HG02571 (cell line): ENCODE measurements around the gene B3GALNT1.

Experiments
- ATAC-seq: cut with Tn5 transposase; IDR thresholded peaks from one replicate; pipeline ENCODE4 v1.9.1; 2021; ENCODE audit warnings: mild to moderate bottlenecking, moderate library complexity; ENCODE audit not compliant: unreplicated experiment

B3GALNT1 gene

DNA sequence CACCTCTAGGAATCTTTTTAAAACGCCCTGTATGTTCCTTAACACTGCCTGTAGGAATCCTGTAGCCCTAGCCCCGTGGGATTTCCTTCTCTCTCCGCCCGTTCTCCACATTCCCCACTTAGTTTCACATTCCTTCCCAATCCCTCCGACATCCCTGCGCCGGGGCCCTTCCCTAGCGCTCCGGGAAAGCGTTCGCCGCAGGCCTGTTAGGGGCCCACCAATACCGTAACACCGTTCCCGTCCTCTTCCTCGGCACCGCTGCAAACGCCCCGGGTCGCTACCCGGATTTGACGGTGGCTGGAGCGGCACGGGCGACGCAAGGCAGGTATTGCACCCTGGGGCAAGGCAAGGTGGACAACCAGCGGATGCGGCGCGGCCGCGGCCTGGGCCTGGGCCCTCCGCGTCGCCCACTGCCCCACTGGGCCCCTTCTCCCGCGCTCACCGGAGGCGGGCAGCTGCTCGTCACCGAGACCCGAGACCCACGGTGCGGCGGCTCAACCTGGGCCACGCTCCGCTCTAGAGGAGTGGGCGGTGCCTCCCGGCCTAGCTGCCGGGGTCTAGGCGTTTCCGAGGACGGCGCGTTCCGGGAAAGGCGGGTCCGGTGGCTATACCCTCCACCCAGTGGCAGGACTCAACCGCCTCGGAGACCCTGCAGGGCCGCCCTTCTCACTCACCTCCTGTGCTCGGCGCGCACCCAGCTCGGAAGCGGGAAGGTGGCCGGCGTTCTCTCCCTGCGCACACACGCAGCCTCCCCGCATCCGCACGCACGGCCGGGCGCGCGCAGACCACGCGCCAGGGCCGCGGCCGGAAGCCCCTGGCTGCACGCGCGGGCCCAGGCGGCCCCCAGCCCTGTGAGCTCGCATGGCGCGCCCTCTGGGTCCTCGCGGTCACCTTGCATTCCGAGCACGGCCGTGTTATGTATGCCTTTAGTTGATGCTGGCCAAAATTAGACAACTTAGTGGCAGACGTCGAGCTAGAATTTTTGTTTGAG lies at the start of gene B3GALNT1:
TSS of gene B3GALNT1 (minus strand) at position 789 of the 991 bp plus-strand sequence. CDS start 18,595 bp downstream, outside the sequence.
- ATAC-seq, result peak; percentile 72

DNA sequence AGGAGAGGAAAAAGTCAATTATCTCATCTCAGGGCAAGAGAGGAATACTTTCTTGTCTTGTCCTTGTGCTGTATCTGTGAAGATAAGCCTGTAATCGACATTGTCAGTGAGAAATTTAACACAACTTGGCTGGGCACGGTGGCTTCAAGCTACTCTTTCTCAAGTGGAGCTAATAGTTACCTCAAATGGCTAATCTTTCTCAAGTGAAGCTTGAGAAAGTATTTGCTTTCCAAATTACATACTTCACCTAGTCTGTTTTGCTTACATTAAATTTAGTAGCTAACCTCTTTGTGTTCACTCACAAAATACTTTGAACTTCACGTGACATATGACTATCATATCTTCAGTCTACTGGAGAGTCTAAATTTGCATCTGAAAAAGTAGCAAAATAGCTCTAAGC lies 48.3 kb upstream of the B3GALNT1 start:
- ATAC-seq, result no peak

DNA sequence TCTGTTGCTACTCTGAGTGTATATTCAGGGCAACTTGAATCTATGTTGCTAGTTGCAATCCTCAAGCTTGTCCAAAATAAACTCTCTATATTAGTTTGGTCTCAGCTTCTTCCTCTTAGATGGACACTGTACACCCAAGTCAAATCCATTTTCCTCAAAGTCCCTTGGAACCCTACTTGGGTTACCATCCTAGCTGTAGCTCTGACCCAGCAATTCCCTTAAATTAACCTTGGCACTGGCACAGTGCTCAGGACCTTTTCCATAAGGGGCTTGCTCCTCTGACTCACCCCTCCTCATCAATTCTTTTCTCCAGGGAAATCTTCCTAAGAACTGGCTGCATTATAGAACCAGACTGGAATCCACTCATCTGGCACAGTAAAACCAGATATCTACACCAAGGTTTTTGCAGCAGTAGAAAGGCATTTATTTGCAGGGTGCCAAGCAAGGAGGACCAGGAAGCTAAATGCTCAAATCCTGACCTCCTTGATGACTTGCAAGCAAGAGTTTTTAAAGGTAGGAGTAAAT lies 44.9 kb upstream of the B3GALNT1 start:
- no peak for ATAC-seq

- no peak for ATAC-seq
Measured at GRCh38 chr3:161149529-161149928, 44.4 kb upstream of the B3GALNT1 start.

- no peak for ATAC-seq
Measured at GRCh38 chr3:161148832-161149475, 43.8 kb upstream of the B3GALNT1 start.

DNA sequence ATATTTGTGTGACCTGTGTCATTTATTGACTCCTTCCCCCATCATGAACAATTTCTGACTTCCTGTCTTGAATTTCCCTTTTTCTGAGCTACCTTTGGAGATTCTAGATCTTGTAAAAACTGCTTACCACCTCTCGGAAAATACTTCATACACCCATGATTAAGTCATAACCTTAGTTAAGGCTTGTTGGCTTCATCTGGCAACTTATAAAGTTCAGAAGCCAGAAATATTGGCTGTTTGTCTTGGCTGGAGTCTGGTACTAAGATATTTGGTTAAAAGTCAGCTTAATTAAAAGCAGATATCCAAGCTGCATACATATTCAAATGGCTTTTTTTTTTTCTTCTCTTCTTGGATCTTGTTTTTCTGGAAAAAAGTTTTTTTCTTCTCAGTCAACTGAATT lies 37.3 kb upstream of the B3GALNT1 start:
- no peak for ATAC-seq

- ATAC-seq, result no peak
Measured at GRCh38 chr3:161139686-161140085, 34.5 kb upstream of the B3GALNT1 start.

DNA sequence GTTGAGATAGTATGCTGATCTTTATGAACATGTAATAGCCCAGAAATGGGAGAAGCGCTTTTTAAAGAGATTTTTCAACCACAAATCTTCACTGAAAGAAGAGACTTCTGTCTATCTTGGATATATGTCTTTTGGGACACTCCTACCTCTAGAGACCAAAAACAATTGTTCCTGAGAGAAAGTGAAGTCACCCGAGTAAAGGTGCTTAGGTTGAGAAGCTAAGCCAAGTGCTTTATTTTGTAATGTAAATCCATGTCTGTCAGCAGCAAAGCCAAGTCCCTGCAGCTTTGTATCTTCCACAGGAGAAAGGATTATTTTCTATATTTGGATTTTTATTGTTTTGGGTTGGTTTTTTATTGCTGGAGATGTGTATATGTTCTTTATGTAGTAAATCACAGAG lies 32.1 kb upstream of the B3GALNT1 start:
- no peak for ATAC-seq

DNA sequence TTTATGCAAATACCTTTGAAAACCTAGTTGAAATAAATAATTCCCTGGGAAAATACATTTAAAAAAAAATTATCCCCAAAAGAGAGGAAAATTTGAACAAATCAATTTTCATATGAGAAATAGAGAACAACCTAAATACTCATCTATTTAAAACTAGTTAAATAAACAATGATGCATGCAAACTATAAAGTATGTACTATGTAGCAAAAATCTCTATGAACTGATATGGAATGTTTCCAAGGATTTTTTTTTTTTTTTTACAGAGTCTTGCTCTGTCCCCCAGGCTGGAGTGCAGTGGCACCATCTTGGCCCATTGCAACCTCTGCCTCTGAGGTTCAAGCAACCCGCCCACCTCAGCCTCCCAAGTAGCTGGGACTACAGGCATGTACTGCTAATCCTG lies 27.2 kb upstream of the B3GALNT1 start:
- ATAC-seq, result no peak

DNA sequence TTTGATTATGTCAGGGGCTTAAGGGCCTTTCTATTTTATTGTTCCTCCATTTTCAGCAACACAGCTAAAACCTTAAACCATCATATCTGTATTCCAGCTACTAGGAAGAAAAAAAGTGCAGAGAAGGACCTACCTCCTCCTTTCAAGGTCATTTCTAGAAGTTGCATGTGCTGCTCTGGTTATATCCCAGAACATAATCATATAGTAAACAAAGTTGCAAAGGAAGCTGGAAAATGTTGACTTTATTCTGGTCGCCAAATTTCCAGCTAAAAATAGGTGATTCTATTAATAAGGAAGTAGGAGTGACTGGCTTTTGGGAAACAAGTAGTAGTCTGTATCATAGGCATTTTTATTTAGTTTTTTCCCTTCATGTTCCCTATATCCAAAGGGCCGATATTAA lies 21.3 kb upstream of the B3GALNT1 start:
- no peak for ATAC-seq

DNA sequence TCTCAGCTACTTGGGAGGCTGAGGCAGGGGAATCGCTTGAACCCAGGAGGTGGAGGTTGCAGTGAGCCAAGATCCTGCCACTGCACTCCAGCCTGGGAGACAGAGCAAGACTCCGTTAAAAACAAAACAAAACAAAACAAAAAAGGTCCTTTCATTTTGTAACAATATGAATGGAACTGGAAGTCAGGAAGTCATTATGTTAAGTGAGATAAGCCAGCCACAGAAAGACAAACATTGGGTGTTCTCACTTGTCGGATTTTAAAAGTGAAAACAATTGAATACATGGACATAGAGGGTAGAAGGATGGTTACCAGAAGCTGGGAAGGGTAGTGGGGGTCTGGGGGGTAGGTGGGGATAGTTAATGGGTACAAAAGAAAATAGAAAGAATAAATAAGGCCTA lies 12.5 kb upstream of the B3GALNT1 start:
- no peak for ATAC-seq

DNA sequence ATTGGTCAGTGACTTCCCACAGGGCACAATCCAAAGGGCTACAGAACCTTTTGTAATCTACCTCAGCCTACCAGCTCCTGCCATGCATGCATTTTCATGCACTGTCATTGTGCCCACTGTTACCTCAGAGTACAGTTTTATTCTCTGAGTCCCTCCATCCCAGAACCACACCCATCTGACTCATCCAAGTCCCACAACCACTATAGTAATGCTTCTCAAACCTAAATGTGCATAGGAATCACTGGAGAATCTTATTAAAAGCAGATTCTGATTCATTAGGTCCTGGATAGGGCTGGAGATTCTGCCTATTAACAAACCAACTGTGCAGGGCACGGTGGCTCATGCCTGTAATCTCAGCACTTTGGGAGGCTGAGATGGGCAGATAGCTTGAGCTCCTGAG lies 3.7 kb upstream of the B3GALNT1 start:
- ATAC-seq, result no peak

- ATAC-seq, result no peak
Measured at GRCh38 chr3:161107311-161107710, 2.2 kb upstream of the B3GALNT1 start.

- ATAC-seq, result no peak
Measured at GRCh38 chr3:161103776-161104385, 1.3 kb downstream of the B3GALNT1 start.

GRCh38 chr3:161101609-161102008 lies 3.5 kb downstream of the B3GALNT1 start:
- ATAC-seq, result no peak

DNA sequence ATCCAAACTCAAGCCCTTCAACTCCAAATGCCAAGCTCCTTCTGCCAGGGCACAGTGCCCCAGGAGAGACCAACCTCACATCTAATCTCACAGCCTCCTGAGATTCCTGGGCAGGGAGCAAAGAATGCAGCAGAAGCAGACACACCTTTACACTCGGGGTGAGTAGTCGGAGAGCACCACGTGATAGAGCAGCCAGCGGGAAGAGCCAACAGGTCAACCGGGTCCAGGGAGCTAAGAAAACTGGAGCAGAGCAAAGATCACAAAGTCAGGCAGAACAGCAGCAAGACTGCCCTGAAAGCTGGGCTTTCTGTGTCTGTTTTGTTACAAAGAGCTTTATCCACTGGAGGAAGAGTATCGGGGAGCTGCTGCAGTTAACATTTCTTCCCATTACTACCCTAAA lies 4.2 kb downstream of the B3GALNT1 start:
- no peak for ATAC-seq

GRCh38 chr3:161096771-161097367 lies 8.3 kb downstream of the B3GALNT1 start:
- no peak for ATAC-seq

- no peak for ATAC-seq
Measured at GRCh38 chr3:161093895-161094294, 11.3 kb downstream of the B3GALNT1 start.

- ATAC-seq, result no peak
Measured at GRCh38 chr3:161084277-161084676, 20.9 kb downstream of the B3GALNT1 start.

DNA sequence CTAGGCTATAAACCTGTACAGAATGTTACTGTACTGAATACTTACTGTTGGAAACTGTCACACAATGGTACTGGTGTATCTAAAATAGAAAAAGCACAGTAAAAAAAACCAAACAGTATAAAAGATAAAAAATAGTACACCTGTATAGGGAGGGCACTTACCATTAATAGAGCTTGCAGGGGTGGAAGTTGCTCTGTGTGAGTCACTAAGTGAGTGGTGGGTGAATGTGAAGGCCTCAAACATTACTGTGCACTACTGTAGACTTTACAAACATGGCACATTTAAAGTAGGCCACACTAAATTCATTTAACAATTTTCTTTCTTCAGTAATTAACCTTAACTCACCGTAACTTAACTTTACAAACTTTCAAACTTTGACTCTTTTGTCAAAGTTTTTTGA lies 22.0 kb downstream of the B3GALNT1 start:
- no peak for ATAC-seq

DNA sequence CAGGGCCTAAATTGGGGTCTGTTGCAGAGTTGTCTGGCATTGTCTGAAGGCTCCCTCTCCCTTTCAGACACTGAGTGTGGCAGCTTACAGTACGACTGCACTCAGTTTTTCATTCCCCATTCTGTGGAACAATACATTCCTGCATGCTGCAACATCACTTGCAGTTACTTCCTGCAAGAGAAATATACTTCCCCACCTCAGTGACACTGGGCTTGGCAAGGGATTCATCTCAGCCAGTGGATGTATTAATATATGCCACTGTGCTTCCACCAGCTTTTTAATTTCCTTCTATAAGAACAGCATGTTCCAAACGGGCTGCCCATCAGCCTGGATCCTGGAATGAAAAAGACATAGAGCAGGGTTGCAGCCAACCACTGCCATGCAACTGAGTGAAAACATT lies 23.1 kb downstream of the B3GALNT1 start:
- ATAC-seq, result peak; percentile 32
